IPS DF 4.7 (cell line): ENCODE measurements around the gene HTR6.

ENCODE experiments used
- DNase-seq: peaks from one replicate; pipeline ENCODE4 v3.0.0-alpha.2; 2013; ENCODE audit warnings: low spot score; ENCODE audit errors: extremely low read depth

The HTR6 gene

DNA sequence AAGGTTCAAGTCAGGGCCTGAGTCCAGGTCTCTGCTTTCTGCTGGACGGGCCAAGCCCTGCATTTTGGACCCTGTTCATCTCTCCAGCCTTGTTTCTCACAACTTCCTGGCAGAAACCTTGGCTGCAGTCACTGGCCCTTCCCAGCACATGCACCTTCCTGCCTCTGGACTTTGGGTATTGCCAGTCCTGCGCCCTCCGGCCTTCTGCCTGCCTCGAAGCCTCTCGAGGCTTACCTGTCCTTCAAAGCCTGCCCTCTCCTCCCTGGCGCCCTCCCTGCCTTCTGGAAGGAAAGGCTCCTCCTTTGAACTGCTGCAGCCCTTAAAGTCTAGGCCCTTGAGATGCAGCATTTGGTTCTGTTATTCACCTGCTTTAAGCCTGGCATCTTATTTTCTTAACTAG lies 52.8 kb downstream of the HTR6 start:
- no peak for DNase-seq

DNA sequence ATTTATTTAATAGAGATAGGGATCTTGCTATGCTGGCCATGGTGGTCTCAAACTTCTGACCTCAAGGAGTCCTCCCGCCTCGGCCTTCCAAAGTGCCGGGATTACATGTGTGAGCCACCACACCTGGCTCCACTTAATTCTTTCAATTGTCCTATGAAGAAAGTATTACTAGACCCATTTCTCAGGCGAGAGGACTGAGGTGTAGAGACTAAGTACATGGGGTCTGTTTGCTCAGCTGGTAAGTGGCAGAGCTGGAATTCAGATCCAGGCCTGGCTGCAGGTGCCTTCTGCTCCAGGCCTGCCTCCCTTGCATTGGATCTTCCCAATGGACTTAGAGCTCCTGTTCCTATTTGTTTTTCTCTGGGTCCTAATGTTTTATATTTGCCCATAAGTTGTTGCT lies 55.5 kb downstream of the HTR6 start:
- no peak for DNase-seq

DNA sequence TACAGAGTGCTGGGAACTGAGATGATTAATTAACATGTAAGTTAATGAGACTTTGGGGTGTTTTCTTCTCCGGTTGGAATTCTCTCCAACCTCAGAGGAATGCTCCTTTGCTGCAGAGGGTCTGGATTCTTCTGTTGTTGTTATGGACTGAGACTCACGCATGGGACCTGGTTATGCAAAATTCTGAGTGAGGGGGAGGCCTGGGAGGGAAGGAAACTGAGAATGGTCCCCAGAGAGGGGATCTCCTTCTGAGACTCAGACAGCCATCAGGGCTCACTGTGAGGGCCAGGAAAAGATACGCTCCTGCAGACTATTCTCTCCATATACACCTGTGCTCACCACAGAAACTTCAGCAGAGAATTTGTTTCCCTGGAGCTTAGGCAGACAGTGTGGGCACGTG lies 56.3 kb downstream of the HTR6 start:
- DNase-seq = no peak

DNA sequence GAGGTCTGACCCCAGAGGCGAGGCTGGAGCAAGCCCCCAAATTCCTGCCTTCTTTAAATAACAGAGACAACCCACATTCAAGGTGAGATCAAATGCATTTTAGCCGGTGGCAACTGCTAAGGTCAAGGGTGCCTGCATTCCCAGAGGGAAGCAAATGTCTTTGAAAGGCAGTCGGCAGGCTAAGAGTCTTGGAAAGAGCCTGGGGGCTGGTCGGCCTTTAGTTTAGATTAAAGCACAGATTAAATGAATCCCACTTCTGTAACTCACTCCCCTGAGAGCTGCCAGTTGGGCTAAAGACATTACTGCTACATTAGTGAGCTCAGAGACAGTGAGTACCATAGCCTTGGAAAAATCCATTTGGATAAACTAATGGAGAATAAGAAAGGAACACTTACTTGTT lies 59.2 kb downstream of the HTR6 start:
- no peak for DNase-seq

DNA sequence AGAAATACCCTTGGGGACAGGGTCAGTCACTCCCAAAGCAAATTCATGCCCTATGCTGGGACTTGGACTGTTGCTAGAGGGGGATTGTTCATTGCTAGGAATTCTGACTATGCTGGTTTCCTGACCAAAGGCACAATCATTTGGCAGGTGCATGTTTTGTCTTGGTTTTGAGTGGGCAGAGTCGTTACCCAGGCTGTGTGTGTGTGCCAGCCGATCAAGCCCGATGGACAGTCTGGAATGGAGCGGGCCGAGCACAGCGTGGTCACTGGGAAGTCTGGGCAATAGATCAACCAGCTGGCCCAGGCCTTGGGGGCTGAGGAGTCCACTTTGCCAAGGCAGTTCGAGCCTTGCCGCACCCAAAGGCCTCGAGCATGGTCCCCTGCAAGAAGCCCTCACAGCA lies 60.9 kb downstream of the HTR6 start:
- DNase-seq = no peak

DNA sequence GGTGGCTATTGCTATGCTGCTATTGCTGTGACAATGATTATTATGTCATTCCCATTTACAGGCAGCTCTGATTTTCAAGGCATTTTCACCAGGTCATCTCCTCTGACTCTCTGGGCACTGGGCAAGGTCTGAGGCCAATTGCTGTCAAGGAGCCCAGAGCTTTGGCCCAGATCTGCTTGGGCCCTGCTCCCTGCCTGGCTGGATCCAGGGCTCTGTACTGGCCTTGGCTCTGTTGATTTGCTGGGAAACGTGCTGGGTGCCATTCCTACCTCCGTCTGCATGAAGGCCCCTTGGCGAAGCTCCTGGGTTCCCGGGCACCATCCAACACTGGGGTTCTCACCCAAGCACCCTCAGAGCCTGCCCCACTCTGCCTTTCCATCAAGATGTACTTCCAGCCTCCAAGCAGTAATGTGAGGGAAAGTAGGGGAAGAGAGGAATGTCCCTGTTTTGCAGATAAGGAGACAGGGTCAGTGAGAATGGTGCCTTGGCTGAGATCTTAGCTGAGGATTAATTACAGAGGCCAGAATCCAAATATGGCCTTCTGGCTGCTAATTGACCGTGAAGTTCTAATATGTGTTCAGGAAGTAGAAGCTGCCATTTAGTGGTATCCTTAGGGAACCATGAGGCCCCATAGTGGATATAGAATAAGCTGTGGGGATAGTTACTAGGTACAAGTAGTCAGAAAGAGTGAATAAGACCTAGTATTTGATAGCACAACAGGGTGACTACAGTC lies 63.9 kb downstream of the HTR6 start:
- DNase-seq = no peak

DNA sequence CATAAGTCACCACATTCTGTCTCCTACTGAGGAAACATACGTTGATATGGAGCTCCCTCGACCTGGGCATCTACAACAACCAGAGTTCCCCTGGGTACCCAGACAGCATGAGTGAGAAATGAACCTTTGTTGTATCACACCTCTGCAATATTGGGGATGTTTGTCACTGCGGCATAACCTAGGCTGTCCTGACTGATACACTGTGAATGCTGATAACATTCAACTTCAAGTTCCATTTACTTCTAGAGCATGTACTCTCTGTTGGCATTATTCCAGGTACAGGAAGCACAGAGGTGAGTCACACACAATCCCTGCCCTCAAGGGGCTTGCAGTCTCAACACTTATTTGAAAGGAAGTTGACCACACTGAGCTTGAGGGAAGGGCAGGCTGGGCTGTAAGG lies 65.6 kb downstream of the HTR6 start:
- no peak for DNase-seq
